Endothelial cell (in vitro differentiated cells): ENCODE data around the gene ARL3. TPM values are rescaled to one million over a fixed set of nuclear protein-coding genes. Genes with fewer than 3 reads are reported as not detected.
"Not testable (repeated sequence)": the region's sequence is repeated elsewhere in the genome, so short reads cannot be mapped to it uniquely, and the experiment has no call there.

Experiments used
- DNase-seq: peaks from one replicate; pipeline ENCODE4 v3.0.0; 2021; ENCODE audit warnings: low spot score
- H3K27ac Mint-ChIP-seq: one replicate; pipeline ENCODE4 v1.8.0; 2021; ENCODE audit warnings: mixed read lengths, inconsistent platforms; ENCODE audit not compliant: unreplicated experiment
- H3K27me3 Mint-ChIP-seq: one replicate; pipeline ENCODE4 v1.8.0; 2021; ENCODE audit warnings: mild to moderate bottlenecking, moderate library complexity, mixed read lengths, inconsistent platforms; ENCODE audit not compliant: unreplicated experiment
- H3K36me3 Mint-ChIP-seq: one replicate; pipeline ENCODE4 v1.8.0; 2021; ENCODE audit warnings: mild to moderate bottlenecking, low read depth, mixed read lengths, inconsistent platforms; ENCODE audit not compliant: unreplicated experiment
- H3K4me1 Mint-ChIP-seq: one replicate; pipeline ENCODE4 v1.8.0; 2021; ENCODE audit warnings: mild to moderate bottlenecking, mixed read lengths, inconsistent platforms; ENCODE audit not compliant: unreplicated experiment
- H3K4me3 Mint-ChIP-seq: one replicate; pipeline ENCODE4 v1.8.0; 2021; ENCODE audit warnings: mild to moderate bottlenecking, mixed read lengths, inconsistent platforms; ENCODE audit not compliant: unreplicated experiment
- H3K9me3 Mint-ChIP-seq: one replicate; pipeline ENCODE4 v1.8.0; 2021; ENCODE audit warnings: mixed read lengths, inconsistent platforms; ENCODE audit not compliant: unreplicated experiment
- total RNA-seq: library from RNA; stranded (reverse); fragmentation: NEBNext Ultra II Directional; extraction: Animal tissue kit (Norgen Biotek cat#: 25700); gene quantifications from one replicate; pipeline ENCODE4 v1.2.1, GENCODE V29; 2021; ENCODE audit not compliant: unreplicated experiment
- TF ChIP-seq, protein P1 (sequence below): fragments of 200-600 bp; sonication (generic); IDR thresholded peaks from one replicate; pipeline ENCODE4 v1.5.0; 2021; ENCODE audit warnings: antibody characterized with exemption; ENCODE audit not compliant: unreplicated experiment

Gene ARL3
- total RNA-seq, 1 donor from 2014 or later: 9.0 TPM

DNA sequence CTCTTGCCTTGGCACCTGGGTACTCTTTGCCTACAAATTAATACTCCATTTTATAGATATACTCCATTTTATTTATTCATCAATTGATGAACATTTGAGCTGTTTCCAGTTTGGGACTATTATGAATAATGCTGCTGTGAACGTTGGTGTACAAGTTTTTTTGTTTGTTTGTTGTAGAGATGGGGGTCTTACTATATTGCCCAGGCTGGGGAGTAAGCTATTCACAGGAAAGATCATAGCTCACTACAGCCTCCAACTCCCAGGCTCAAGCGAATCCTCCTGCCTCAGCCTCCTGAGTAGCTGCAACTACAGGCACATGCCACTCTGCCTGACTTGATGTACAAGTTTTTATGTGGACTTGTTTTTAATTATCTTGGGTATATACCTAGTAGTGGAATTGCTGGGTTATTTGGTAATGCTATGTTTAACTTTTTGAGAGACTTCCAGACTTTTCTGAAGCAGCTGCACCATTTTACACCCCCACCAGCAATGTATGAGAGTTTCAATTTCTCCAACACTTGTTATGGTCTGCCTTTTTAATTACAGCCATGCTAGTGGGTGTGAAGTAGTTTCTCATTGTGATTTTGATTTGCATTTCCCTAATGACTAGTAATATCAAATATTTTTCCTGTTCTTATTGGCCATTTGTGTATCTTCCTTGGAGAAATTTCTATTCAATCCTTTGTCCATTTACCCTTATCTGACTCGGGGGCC lies 45.5 kb upstream of the ARL3 start:
- H3K36me3 Mint-ChIP-seq: no peaks in the 10 kb centered on the region
- no peaks in the 10 kb centered on the region for H3K4me1 Mint-ChIP-seq
- H3K27me3 Mint-ChIP-seq: no peaks in the 10 kb centered on the region
- no peak overlapping the region for H3K4me3 Mint-ChIP-seq
- H3K27ac Mint-ChIP-seq: no peak overlapping the region
- H3K9me3 Mint-ChIP-seq: no peaks in the 10 kb centered on the region
- TF ChIP-seq, protein P1, sequence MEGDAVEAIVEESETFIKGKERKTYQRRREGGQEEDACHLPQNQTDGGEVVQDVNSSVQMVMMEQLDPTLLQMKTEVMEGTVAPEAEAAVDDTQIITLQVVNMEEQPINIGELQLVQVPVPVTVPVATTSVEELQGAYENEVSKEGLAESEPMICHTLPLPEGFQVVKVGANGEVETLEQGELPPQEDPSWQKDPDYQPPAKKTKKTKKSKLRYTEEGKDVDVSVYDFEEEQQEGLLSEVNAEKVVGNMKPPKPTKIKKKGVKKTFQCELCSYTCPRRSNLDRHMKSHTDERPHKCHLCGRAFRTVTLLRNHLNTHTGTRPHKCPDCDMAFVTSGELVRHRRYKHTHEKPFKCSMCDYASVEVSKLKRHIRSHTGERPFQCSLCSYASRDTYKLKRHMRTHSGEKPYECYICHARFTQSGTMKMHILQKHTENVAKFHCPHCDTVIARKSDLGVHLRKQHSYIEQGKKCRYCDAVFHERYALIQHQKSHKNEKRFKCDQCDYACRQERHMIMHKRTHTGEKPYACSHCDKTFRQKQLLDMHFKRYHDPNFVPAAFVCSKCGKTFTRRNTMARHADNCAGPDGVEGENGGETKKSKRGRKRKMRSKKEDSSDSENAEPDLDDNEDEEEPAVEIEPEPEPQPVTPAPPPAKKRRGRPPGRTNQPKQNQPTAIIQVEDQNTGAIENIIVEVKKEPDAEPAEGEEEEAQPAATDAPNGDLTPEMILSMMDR: no peak
- no peak for DNase-seq

- not testable (repeated sequence) for H3K27me3 Mint-ChIP-seq, H3K4me3 Mint-ChIP-seq, H3K4me1 Mint-ChIP-seq, H3K9me3 Mint-ChIP-seq, DNase-seq, H3K36me3 Mint-ChIP-seq, H3K27ac Mint-ChIP-seq
Measured at GRCh38 chr10:102758933-102759262, 44.7 kb upstream of the ARL3 start.

- no peak overlapping the region for H3K4me3 Mint-ChIP-seq
- no peaks in the 10 kb centered on the region for H3K27me3 Mint-ChIP-seq
- no peak for DNase-seq
- no peaks in the 10 kb centered on the region for H3K36me3 Mint-ChIP-seq
- TF ChIP-seq, protein P1: no peak
- H3K9me3 Mint-ChIP-seq: no peaks in the 10 kb centered on the region
- no peaks in the 10 kb centered on the region for H3K4me1 Mint-ChIP-seq
- H3K27ac Mint-ChIP-seq: no peak overlapping the region
Measured at GRCh38 chr10:102758240-102758932, 44.2 kb upstream of the ARL3 start.

- no peak overlapping the region for H3K4me3 Mint-ChIP-seq
- H3K9me3 Mint-ChIP-seq: no peaks in the 10 kb centered on the region
- TF ChIP-seq, protein P1: no peak
- no peaks in the 10 kb centered on the region for H3K36me3 Mint-ChIP-seq
- no peak for DNase-seq
- H3K27me3 Mint-ChIP-seq: no peaks in the 10 kb centered on the region
- H3K4me1 Mint-ChIP-seq: no peaks in the 10 kb centered on the region
- H3K27ac Mint-ChIP-seq: no peak overlapping the region
Measured at GRCh38 chr10:102757323-102757722, 43.1 kb upstream of the ARL3 start.

DNA sequence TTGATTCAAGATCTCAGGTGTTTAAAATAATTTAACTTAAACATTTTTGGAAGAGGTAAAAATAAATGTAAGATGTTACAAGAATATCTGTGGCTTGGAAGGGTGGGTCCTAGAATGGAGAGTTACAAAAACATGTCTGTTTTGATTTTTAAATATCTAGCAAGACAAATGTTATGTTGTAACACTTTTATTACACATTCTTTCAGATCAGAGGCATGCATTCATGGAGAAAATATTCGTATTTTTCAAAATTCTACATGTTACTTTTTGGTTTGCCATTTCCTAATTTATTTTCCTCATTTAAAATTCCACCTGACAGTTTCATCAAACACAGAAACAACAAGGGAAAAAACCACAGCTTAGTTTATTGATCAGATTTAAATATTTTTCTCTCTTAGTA lies 39.5 kb upstream of the ARL3 start:
- Mint-ChIP-seq H3K4me1 (no peaks in the 10 kb centered on the region), H3K27ac (no peak overlapping the region), H3K27me3 (no peaks in the 10 kb centered on the region), H3K4me3 (no peak overlapping the region), H3K9me3 (no peaks in the 10 kb centered on the region), H3K36me3 (no peaks in the 10 kb centered on the region)
- DNase-seq: no peak
- TF ChIP-seq, protein P1: no peak
